GM19238 (cell line): ENCODE results near the gene PLIN5.

ENCODE experiments used
- DNase-seq: peaks from one replicate; pipeline ENCODE4 v3.0.0; 2011; ENCODE audit warnings: low spot score; ENCODE audit not compliant: insufficient read length

The PLIN5 gene, protein sequence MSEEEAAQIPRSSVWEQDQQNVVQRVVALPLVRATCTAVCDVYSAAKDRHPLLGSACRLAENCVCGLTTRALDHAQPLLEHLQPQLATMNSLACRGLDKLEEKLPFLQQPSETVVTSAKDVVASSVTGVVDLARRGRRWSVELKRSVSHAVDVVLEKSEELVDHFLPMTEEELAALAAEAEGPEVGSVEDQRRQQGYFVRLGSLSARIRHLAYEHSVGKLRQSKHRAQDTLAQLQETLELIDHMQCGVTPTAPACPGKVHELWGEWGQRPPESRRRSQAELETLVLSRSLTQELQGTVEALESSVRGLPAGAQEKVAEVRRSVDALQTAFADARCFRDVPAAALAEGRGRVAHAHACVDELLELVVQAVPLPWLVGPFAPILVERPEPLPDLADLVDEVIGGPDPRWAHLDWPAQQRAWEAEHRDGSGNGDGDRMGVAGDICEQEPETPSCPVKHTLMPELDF

DNA sequence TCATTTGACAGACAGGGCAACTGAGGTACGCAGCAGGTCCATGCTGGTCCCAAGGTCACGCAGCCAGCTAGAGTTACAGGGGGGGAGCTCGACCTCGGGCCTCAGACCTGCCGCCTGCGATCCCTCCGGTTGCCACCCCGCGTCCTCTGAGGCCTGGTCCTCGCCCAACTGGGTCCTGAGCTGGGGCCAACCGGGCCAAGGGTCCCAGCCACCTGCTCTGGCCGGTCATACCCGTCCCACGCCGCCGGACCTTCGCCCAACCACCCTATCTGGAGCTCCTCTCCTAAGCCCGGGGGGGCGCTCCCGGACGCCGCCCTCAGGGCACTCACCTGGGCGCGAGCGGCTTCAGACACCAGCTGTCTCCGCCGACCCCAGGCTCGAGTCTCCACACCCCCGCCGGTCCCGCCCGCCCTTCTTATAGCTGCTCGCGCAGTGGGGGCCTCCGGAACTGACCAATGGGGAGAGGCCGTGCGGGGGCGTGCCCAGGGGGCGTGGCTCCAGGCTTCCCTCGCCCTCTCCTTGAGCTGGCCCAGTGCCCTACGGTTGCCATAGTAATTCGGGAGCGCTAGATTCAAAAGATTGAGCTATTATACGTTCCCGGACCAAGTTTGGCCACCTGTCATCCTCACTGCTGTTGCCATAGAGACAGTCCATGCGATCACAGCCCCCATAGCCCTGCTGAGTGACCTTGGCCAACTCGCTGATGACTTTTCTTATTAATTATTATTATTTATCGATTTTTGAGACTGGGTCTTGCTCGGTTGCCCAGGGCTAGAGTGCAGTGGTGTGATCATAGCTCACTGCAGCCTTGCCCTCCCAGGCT, at the start of gene PLIN5:
PLIN5 (minus strand) TSS at position 389 of the 823 bp plus-strand sequence. CDS start 1,150 bp downstream, outside the sequence.
- DNase-seq: peak; percentile 44

DNA sequence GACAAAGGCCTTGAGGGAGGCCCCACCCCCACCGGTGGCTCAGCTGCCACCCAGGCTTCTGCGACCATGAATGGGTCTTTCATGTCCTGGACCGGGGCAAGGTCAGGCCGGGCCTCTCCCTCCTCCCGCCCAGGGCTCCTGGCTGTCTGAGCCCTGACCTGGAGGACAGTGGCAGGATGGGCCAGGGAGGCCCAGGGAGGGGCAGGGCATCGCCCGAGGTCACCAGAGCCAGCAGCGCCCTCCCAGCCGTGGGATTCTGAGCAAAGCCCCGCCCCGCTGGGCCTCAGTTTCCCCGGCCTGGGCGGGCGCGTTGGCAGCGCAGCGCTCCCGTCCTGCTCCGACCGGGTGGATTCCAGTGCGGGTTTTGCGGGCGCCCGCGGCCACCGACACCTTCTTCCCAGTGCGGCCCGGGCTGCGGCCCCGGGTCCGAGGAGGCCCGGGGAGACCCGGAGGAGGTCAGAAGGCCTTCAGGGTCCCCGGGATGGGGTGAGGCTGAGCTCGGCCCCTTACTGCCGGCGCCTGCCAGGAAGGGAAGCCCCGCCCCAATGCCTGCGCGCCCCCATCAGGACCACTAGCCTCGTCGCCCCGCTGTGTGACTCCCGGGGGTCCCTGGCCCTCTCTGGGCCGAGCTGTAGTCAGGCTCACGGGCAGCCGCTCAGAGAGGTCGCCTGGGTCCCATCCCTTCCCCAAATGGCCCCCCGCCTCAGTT, 49.1 kb upstream of the PLIN5 start:
- DNase-seq: no peak

DNA sequence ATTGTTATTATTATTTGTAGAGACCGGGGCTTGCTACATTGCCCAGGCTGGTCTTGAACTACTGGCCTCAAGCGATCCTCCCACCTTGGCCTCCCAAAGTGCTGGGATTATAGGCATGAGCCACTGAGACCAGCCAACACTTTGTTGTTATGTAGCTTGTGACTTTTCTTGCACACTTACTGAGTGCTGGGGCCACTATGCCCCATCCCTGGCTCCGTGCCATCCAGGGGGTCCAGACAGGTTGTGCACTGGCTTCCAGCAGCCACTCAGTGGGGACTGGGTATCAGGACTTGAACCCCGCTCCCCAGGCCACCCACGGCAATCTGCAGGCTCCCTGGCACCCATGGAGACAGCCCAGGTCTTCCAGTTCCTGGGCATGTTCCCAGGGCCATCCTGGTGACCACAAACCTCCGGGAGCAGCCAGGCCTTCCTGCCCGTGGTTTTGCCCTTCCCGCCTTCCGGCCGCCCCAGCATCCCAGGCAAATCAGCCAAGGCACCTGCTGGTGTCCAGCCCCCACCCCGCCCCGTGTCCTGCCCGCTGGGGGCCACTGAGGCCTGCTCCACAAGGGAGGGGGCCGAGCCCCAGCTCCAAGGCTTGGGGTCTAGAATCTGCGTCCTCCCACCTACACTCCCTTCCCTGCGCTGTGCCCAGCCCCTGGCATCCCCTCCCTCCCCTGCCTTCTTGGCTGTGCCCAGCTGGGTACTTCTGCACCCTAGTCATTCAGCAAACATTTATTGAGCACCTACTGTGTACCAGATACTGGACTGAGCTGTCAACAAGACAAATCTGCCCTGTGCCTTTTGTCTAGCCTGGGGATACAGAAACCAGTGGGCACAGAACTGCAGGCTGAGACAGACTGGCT, 48.2 kb upstream of the PLIN5 start:
- DNase-seq: no peak

DNA sequence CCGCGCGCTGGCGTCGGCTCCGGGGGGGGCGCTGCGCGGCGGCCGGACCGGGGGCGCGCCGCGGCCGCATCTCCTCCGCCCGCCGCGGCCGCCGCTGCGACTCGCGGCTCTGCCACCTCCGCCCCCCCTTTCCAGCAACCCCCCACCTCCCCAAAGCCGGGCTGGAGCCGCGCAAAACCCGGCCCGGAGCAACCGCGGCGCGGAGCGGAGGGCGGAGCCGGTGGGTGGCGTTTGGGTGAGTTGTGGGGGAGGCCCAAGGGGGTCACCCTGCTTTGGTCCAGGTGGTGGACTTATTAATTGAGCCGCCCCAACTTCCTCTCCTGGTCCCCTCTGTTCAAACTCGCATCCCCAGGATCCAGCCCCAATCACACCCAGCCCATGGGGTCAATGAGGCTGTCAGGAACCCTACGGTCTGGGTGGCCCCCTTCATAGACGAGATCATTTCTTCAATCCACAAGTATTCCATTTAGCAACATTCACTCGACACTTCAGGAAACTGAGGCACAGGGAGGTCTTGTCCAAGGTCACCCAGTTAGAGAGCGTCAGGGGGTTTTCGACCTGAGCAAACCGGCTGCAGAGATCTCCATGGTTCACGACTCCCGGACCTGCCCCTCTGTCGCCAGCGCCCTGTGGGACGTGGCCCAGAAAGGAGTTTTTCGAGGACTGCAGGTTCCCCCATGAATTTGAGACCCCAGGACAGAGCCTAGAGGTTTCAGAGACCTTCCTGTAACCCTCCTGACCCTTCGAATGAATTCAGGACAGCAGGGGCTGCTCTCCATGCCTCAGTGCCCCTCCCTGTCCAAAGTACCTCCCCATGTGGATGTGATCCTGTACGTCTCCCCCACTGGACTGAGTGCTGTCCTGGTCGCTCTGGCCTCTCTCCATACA, 46.9 kb upstream of the PLIN5 start:
- DNase-seq: no peak

DNA sequence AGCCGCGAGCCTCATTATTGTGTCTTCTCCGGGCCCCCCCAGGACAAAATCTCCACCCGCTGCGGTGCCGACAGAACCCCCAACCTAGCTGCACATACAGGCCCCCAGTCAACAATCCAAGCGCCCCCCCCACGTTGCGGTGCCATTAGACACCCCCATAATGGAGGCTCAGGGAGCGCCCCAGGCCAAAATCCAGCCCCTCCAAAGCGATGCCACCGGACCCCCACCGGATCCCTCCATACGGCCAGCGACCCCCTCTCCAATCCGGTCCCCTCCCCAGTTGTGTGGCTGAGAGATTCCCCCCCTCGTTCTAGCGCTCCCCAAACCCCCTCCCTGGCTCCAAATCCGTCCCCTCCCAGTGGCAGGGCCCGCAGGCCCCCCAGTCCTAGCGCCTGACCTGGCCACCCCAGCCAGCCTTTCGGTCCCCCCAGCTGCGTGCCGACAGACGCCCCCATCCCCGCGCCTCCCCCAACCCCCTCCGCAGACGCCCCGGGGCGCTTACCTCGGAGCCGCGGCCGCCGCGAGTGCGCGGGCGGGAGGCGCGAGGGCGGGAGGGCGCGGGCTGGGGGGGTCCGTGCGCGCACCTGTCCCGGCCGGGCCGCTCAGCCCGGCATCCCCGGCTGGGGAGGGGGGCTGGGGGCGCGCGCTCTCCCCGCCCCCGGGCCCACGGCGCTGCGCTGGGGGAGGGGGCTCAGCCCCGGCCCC, 46.1 kb upstream of the PLIN5 start:
- no peak for DNase-seq

DNA sequence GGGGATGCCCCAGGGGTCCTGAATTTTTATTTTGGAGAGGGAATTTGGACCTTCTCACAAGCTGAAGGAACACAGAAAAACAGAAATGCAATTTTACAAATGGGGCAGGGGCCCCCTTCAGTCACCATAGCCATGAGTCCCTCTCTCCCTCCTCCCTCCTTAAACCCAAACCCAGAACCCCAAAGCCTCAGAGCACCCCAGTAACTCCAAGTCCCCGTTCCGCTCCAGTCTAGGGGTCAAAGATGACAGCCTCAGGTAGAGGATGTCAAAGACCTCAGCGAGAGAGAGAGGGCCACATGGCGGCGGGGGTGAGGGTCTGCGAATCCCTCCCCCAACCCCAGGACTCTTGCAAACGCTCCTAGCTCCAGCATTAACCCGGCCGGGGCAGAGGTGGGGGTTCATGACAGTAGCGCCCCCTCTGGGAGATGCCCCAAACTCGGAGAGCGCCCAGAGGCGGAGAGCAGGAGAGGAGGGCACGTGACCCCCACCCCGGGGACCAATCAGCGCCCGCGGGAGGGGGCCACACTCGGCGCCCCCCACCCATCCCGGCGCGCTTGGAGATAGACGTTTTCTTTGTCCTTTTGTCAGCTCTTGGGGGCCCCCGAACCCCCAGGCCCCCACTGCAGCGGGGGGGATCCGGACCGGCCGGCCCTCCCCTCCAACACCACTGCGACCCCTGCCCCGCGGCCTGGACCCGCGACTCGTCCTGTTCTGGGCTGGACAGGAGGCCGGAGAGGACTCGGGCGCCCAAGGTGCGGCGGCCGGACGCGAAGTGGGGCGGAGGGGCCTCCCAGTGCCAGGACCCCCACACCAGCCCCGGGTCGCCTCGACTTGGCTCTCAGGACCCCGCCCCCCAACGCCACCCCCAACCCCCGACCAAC, 45.2 kb upstream of the PLIN5 start:
- DNase-seq: no peak

DNA sequence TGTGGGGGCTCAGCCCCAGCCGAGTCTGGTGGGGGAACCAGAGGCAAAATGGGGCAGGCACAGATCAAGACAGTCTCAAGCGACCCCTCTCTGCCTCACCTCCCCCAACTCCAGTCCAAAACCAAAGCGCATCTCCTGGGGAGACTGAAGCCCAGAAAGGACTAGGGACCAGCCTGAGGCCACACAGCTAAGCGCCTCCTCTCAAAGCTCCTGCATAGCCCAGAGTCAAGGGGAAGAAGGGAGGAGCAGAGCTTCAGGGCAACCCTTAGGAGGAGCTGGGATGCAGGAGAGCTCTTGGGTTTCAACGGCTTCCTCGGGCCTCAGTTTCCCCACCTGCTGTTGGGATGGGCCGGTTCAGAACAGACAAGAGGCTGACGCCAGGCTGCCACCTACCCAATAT, 44.4 kb upstream of the PLIN5 start:
- no peak for DNase-seq

DNA sequence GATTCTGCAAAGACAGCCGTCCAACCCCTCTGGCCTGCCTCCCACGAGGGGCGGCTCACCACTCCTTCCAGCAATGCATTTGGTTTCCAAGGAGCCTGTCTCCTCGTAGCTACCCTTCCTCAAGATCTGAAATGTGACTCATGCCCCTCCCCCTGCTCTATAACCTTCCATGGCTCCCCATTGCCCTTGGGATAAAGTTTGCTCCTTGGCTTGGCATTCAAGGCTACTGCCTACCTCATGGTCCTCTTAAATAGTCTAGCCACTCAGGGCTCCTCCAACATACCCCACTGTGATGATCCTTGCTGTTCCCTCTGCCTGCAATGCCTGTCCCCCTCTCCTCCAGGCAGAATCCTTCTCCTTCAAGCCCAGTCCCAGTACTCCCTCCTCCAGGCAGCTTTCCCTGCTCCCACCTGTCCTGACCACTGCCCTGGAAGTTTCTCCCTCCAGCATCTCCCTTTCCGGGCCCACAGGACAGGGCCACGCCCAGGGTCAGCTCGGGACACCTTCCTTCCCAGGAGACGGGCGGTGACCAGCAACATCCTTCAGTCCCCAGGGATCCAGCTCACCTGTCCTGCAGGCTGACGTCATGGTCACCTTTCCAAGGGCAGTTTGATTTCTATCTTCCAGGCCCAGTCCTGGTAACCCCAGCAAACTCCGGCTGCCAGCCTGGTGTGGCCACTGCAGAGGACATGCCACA, 43.7 kb upstream of the PLIN5 start:
- no peak for DNase-seq

DNA sequence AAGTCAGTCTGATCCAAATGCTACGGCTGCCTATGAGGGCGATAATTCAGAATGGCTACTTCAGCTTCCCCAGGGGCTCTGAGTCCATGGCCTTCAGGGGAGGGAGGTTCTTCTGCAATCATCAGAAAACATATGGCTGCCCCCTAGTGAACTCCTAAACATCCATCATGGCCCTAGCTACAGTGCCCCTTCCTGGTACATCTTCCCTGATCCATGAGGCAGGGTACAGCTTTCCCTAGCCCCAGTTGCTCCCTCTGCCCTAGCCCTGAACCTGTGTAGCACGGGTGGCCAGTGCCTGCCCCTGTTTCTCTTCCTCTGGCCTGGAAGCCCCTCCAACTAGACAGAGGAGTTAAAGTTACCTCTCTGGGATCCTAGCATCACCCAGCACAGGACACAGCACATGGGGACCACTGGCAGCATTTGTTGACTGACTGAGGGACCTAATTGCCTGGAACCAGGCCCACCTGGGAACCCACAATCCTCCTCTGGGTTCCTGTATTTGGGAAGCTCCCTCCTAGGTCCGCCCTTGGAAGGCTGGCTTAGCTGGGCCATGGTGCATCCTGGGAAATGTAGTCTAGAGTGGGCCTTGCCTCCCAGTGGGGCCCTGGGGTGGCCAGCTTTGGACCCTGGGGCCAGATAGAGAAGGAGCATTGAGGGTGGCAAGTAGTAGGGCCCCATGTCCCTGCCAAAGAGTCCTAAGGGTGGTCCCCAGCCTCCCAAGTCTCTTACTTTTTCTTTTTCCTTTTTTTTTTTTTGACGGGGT, 42.2 kb upstream of the PLIN5 start:
- DNase-seq: no peak

DNA sequence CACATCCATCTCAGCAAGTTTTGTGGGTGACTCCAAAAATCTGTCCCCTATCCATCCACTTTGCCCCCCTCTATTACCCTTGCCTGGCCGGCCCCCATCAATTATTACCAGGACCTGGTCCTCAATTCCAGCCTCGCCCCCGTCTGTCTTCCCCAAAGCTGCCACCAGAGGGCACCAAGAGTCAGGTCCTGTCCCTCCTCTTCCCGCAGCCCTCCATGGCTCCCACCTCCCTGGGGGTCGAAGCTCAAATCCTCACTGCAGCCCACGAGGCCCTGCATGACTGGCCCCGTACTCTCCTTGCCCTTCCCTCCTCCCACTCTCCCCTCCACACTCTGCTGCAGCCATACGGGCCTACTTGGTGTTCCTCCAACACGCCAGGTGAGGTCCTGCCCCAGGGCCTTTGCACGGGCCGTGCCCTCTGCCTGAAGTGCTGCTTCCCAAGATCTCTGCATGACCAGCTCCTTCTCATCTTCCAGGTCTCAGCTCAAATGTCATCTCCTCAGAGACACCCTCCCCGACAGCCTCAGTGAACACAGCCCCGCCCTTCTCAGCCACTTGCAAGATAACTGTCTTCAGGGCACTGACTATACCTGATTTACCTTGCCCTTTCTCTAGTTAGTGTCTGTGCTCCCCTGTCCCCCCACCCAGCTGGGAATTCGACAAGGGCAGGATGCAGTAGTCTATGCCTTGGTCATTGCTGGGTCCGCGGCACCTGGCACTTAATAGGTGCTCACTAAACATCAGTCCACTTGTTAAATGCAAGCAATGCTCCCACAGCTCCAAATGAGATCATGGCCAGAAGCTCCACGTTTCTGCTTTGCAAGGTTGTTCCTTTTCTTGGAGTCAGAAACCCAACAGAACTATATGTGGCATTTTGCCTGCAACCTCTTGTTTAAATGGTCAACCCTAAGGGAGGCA, 41.3 kb upstream of the PLIN5 start:
- peak; percentile 78 for DNase-seq

DNA sequence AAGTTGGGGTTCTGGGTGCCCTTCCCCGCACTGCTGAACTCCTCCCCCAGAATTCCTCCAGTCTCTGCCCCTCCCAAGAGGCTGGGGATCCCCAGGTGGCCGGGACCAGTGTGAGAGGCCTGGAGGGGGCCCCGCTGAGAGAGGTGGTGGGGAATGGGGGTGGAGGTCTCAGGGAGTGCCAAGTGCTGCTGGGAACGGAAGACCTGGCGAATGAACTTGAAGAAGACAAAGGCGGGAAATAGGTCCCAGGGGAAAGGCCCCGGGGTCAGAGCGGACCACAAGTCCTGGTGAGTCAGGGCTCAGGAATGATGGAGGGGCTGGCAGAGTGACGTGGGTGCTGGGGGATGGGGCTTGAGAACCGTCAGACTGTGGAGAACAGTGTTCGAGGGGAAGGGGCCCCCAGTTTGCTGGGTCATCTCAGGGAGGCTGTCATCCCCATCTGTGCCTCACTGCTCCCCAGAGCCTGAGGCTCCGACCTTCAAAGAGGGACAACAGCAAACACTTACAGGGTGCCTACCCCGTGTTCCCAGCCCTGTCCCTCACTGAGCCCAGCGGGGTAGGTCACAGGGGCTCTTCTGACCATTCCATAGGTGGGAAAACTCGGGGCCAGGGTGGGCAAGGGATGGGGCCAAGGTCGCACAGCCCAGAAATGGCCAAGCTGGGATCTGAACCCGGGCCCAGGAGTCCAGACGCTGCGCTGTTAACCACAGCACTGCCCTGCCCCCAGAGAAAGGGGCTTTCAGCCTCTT, 40.4 kb upstream of the PLIN5 start:
- no peak for DNase-seq

DNA sequence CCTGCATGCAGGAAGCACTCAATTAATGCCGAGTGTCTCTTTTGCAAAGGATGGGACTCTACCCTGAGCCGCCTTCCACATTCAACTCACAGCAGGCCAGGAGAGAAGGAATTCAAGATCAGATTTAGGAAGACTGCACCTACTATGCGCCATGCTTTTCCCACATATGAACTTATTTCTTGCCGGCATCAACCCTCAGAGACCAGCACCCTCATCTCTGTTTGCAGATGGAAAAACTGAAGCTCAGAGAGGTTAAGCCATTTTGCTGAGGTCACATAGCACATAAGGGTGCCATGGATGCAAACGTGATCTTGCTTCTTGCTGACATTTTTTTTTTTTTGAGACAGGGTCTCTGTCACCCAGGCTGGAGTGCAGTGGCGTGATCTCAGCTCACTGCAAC, 38.7 kb upstream of the PLIN5 start:
- DNase-seq: no peak

DNA sequence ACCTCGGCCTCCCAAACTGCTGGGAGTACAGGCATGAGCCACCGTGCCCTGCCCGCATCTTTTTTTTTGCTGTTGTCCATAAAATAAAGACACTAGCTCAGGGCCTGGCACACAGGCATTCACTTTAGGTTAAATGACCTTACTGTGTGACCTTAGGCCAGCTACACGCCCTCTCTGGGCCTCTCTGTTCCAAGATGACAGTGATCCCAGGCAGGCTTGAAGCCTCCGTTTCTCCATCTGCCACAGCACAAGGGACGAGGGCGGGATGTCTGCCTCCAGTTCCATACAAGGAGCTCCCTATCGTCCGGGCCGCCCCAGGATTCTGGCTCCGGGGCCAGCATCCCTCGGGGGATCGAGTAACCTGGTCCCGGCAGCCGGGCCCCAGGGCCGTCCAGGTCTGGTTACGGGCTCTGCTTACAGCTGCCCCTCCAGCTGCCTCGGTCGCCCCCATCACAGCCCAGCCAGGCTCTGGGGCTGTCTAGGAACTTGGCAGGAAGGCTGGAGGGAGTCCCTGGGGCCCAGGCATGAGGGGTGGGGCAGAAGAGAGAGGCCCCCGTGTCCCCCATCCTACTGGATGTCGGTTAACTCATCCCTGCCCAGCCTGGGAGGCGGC, 36.4 kb upstream of the PLIN5 start:
- no peak for DNase-seq

DNA sequence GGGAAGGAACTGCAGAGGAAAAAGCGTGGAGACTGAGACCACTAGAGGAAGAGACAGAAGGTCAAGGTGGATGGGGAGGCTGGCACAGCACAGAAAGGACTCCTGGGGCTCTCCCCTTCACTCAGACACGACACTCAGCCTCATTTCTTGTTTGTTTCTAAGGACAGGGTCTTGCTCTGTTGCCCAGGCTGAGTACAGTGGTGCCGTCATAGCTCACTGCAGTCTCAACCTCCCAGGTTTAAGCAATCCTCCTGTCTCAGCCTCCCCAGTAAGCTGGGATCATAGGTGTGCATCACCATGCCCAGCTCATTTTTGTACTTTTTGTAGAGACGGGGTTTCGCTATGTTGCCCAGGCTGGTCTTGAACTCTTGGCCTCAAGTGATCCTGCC, 35.9 kb upstream of the PLIN5 start:
- DNase-seq: no peak

DNA sequence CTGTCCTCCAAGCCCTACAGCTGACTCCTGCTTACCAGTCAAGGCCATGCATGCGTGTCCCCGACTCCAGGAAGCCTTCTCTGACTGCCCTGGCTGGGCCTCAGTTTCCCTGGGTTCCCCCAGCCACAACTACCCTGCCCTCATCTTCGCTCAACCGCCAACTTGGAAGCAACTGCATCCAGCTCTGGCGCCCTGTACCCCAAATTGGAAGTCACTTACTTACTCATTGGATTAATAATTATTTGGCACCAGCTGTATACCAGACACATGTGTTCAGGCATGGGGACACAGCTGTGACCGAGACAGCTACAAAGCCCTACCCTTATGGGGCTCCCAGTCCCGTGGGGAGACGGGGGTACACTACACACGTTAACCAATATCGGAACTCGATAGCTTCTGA, 35.4 kb upstream of the PLIN5 start:
- DNase-seq: no peak
